ENCODE measurements around the gene LRRC73.
"Not testable (repeated sequence)": the region's sequence is repeated elsewhere in the genome, so short reads cannot be mapped to it uniquely, and the experiment has no call there.

The LRRC73 gene

GRCh38 chr6:43509984-43510826, at the start of gene LRRC73:
Gene LRRC73, minus strand, starts transcription at chr6:43510346. Its CDS starts 561 bp downstream, at chr6:43509785.
- peak; percentile 63 for DNase-seq

- no peak for DNase-seq
These were observed 49.2 kb upstream of the LRRC73 start for GRCh38 chr6:43559328-43559727.

DNA sequence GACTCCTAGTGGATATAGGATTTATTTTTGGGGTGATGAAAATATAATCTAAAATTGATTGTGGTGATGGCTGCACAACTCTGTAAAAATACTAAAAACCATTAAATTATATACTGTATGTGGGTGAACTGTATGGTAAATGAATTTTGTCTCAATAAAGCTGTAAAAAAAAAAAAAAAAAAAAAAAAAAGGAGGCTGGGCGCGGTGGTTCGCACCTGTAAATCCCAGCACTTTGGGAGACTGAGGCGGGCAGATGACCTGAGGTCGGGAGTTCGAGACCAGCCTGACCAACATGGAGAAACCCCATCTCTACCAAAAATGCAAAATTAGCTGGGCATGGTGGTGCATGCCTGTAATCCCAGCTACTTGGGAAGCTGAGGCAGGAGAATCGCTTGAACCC, 47.5 kb upstream of the LRRC73 start:
- DNase-seq, result not testable (repeated sequence)

DNA sequence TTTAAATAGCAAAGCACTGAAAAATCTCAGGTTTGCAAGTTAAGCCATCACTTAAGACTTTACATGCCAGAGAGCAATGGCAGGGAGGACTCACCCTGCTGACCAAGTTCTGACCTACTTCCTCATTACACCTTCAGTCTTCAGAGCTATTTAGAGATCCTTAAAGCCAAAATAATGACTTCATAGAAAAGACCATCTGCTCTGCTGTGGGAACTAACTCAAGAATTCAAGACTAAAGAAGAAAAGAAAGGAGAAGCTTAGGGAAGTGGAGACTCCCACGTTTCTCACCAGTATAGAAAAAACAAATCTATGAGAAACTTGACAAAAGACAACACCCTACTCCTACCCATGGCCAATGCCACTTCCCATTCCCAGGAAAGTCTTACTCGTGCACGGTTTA, 37.1 kb upstream of the LRRC73 start:
- no peak for DNase-seq

- DNase-seq, result no peak
These were observed 34.3 kb upstream of the LRRC73 start for GRCh38 chr6:43544461-43544860.

- DNase-seq, result no peak
These were observed 31.8 kb upstream of the LRRC73 start for GRCh38 chr6:43541774-43542471.

- DNase-seq, result no peak
These were observed 30.4 kb upstream of the LRRC73 start for GRCh38 chr6:43540507-43540906.

DNA sequence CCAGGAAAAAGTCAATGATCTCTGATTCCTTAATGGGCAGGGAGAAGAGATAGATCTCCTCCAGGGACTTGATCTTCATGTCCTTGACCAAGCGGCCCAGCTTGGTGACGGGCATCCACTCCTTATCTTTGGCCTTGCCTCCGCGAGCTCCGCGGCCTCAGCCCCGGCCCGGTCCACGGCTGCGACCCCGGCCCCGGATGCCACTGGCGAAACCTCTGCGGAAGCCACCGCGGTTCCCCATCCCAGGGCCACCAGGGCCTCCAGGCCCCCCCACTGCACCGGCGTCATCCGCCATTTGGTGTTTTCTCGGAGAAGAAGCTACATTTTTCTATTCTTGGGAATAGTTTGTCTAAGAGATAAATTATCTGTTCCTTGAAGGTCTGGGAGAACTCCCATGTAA, 29.3 kb upstream of the LRRC73 start:
- DNase-seq, result not testable (repeated sequence)

- DNase-seq, result not testable (repeated sequence)
These were observed 28.8 kb upstream of the LRRC73 start for GRCh38 chr6:43538986-43539385.

GRCh38 chr6:43532201-43532600, 22.1 kb upstream of the LRRC73 start:
- no peak for DNase-seq

DNA sequence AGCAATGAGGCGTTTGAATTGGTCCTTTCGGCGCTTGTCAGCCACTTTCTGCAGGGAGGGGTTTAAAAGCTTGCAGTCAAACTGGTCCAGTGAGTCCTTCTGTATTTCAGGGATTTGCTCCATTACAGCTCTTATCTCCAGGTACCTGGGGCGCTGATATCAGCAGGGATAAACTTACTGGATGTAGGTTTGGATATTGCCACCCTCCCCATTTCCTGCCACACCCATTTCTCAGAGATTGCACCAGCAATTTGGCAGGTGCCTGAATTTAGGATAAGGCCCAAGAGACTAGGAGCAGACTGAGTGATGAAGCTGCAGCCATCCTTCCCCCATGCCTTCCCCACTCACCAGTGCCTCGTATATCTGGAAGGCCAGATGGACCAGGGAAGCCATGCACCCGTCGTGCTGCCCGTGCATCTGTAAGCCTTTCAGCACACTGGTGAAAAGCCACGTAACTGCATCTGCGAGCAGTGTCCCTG, 14.4 kb upstream of the LRRC73 start:
- no peak for DNase-seq

DNA sequence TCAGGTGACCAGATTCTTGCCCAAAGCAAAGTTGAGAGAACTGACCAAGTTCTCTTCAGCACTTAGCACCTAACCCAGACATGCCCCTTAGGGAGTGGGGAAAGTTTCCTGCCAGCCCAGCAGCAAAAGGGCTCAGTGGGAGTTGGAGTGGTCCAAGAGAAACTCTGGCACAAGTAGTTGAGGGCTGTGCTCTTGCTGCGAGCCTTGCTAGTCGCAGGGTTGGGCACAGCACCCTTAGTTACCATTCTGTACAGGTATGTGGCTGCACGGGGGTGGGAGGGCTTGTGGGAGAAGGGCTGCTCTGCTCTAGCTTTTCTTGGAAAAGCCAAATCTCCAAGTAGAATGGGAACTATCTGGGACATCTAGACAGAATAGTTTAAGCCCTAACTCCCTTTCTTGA, 13.1 kb upstream of the LRRC73 start:
- no peak for DNase-seq

DNA sequence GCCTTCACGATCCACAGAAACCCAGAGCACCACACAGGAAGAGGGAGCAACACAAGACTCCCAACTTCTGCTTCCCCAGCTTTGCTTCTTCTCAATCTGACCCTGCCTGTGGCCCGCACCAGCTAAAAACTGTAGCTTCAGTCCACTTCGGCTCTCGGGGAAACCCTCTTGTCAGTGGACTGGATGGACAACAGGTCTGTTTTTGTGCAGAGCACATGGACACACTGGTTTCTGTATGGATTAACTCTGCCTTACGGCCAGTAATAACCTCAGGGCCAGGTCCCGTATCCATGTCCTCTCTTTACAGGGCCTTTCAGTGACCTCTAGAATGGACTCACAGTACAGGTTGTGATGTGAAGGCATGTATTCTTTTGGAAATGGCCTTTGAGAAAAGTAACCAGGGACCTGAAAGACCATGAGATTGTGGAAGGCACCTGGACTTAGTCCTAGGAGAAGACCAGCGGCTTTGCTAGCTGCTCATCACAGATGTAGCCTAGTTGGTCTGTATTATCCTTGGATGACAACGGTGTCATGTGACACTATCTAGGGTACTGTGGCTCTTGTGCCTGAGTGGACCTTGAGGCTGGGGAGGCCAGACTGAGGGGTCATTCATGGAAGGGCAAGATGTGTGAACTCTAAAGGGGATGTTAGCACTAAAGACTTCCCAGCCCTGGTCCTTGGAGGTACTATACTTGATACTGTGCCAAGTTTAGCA, 12.6 kb upstream of the LRRC73 start:
- no peak for DNase-seq

DNA sequence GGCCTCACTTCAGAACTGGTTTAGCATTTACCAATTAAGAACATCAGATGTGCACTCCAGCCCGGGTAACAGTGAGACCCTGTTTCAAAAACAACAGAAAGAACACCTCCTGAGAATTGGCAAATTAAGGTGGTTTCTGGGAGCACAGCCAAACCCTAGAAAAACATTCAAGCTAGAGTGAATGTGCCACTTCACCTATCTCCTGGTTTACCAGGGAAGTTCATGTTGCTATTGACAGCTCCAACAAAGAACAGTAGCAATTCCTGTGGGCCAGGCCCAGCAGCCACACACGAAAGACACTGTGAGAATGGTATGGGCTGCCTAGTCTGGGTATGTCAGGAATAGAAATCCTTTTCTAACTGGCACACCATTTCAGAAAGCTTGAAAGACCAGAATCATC, 11.7 kb upstream of the LRRC73 start:
- no peak for DNase-seq

- DNase-seq, result no peak
These were observed 10.0 kb upstream of the LRRC73 start for GRCh38 chr6:43520097-43520496.

- no peak for DNase-seq
These were observed 7.6 kb upstream of the LRRC73 start for GRCh38 chr6:43517505-43518357.

DNA sequence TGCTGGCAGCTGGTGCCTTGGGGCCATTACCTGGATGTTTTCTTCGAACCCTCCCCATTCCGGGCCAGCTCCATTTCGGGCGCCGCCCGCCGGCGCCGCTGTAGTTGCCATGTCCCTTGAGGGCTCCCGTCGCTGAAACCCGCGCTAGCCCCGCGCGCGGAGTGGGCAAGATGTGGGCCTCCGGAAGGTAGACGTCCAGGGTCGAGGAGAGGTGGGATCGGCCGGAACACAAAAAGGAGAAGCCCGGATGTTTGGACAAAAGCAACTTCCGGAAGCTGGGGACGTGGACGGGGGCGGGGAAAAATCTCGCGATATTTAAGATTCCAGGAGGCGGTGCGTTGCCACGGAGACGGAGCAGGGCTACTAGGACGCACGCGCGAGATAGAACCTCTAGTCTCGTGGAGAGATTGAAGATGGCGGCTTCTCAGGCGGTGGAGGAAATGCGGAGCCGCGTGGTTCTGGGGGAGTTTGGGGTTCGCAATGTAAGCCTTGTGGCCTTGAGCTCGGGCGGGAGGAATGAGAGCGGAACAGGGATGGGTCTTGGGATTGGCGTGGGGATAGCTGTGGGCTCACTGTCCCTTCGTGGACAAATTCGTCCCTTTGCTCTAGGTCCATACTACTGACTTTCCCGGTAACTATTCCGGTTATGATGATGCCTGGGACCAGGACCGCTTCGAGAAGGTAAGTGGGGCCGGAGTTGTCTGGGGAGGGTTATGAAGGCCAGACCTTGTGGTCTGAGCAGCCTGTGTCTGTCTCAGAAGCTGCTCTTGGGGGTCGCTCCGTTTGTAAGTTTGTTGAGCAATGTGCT, 6.8 kb upstream of the LRRC73 start, which contains the start of the genes POLR1C and YIPF3:
TSS of gene POLR1C (plus strand) at position 393 of the 808 bp plus-strand sequence. CDS start at position 414, 21 bp downstream.
TSS of gene YIPF3 (minus strand) at position 230 of the 808 bp plus-strand sequence. CDS start at position 111, 119 bp downstream.
- peak; percentile 97 for DNase-seq

DNA sequence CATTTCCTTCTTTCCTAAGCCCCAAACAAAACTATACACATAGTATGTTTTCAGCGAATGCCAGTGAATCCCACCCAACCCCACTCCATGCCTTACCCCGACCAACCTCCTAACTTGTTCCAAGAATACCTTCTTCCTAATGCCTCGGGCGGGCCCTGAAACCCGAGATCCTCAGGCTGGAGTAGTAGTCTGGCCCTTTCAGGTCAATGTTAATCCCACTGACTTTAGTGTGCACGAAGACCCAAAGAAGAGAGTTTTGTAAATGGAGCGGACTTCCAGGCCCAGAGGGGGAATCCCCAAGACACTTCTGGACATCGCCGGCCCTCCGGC, 6.2 kb upstream of the LRRC73 start:
- no peak for DNase-seq

- DNase-seq, result no peak
These were observed 5.7 kb upstream of the LRRC73 start for GRCh38 chr6:43515808-43516207.

- no peak for DNase-seq
These were observed 1.8 kb upstream of the LRRC73 start for GRCh38 chr6:43511824-43512415.

DNA sequence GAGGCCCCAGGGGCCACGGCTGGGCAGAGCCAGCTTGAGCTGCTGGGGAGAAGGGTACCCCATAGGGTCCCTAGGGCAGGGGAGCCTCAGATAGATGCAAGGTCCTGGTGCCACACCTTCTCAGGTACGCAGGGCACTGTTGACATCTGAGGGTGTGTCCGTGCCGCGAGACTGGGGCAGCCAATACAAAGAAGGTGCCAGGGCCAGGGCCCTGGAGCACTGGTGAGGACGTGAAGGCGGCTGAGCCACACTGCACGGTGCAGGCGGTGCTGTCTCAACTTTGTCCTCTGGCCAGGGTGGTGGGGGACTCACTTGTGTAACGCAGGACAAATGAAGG, 649 bp upstream of the LRRC73 start:
- no peak for DNase-seq

Measured in kidney glomerular epithelial cell (primary cell).